NCI-H2227 treated with DMSO at 0.1 percent for 48 hours (cell line): Measurements from ENCODE around the gene MPST.

ENCODE experiments used
- DNase-seq: peaks from one replicate; lab custom pipeline; 2025; lab: John Stamatoyannopoulos, UW

MPST gene

DNA sequence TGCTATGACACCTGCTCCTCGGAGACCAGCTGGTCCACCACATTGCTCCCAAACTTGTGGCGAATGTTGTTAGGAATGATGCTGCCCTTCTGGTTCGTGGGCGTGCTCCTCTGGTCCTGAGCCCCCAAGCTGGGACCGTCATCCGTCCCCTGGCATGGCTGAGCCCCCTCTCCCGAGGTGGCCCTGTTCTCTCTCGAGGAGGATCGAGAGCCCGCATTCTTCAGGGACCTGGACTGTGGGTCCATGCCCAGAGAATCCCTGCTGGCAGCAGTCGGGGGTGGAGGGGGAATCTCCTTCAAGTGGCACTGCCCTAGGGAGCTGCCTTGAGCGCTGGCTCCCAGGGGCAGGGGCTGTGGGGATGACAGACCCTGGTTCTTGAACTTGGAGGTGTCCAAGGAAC lies 17.7 kb upstream of the MPST start:
- no peak for DNase-seq

- DNase-seq: no peak
These were observed 16.9 kb upstream of the MPST start for GRCh38 chr22:37002633-37003032.

GRCh38 chr22:37007651-37008050 lies 11.9 kb upstream of the MPST start:
- DNase-seq: no peak

GRCh38 chr22:37008365-37008764 lies 11.2 kb upstream of the MPST start:
- DNase-seq: no peak

- no peak for DNase-seq
These were observed 10.1 kb upstream of the MPST start for GRCh38 chr22:37009490-37009889.

DNA sequence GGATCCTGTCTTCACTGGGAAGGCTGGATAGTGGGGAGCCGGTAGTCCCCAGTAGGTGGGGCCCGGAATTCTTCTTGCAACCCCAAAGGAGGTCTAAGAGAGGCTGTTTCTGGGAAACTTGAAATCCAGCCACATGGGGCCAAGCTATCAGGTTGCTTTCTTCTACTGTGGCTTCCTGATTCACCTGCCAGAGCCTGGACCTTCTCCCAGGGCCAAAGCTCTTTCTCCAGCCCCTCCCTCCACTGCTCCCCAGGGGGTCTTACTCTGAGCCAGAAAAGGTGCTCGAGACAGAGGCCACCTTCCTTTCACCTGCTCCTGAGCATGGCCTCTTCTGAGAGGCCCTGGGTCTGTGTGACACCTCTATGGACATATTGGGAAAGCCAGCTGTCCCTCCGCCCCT lies 9.4 kb upstream of the MPST start:
- DNase-seq: no peak

GRCh38 chr22:37010976-37011375 lies 8.6 kb upstream of the MPST start:
- DNase-seq: no peak

GRCh38 chr22:37011472-37011871 lies 8.1 kb upstream of the MPST start:
- DNase-seq: no peak

DNA sequence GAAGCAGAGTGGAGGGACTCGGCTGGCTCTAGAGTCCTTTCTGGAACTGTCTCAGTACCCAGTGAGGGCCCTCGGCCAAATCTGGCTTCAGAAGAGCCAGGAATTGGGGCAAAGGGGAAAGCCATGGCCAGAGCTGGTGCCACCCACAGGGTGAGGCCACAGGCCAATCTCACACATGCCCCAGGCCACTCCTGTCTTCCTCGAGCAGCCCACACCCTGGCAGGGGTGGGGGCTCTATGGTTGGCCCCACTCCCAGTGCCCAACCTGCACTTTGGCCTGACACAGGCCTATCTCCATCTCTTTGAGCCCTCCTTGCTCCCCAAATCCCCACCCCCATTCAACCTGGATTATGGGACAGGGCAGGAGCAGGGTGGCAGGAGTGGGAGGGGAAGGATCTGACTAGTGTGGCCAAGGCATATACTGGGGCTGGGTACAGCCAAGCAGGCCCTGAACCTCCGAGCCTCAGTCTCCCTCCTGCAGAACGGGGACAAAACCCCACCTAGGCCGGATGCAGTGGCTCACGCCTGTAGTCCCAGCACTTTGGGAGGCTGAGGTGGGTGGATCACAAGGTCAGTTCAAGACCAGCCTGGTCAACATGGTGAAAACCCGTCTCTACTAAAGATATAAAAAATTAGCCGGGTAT lies 7.2 kb upstream of the MPST start:
- DNase-seq: no peak

- no peak for DNase-seq
These were observed 6.6 kb upstream of the MPST start for GRCh38 chr22:37012956-37013355.

- no peak for DNase-seq
These were observed 5.1 kb upstream of the MPST start for GRCh38 chr22:37014415-37014806.

GRCh38 chr22:37014835-37015586 lies 4.5 kb upstream of the MPST start:
- DNase-seq: no peak

GRCh38 chr22:37015587-37015878 lies 4.0 kb upstream of the MPST start:
- no peak for DNase-seq

DNA sequence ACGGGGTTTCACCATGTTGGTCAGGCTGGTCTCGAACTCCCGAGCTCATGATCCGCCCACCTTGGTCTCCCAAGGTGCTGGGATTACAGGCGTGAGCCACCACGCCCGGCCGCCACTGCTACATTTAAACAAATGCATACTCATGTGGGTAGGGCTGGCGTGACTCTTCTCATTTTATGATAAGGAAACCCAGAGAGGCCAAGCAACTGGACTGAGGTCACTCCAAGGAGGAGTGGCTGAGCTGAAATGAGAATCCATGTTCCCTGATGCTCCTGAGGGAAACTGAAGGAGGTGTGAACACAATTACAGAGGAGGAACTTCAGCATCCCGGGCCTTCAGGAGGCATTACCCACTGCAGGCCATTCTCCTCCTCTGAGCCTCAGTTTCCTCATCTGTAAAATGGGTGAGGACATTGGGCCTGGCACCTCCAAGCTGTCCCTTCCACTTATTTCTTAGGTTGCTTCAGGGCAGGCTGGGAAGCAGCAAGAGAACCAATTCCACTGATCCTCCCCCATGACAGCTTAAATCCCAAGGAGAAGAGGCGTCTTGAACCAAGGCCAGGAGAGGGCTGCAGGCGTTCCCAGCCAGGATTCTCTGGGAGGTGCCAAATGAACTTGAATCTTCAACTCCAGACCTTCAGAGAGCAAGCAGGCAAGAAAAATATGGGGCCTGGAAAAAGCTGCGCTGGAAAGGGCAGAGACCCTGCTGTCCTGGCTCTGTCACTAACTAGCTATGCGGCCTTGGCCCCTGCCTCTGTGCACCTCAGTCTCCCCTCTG lies 3.2 kb upstream of the MPST start:
- DNase-seq: no peak

GRCh38 chr22:37017356-37017755 lies 2.2 kb upstream of the MPST start:
- no peak for DNase-seq

GRCh38 chr22:37018086-37018814 lies 1.3 kb upstream of the MPST start:
- no peak for DNase-seq

GRCh38 chr22:37018815-37019308 lies 680 bp upstream of the MPST start:
- peak; percentile 9 for DNase-seq

DNA sequence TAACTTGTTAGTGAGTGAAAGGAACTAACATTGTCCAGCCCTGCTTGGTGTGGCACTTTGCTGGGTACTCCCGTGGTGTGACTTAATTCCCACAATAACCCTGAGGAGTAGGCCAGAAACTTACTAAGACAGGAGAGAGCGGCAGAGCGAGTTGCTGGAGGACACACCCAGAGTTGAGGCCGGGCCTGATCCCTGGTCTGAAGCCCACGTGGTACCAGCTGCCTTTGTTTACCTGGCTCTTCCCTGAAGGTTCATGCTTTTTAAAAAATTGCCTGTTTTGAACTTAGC lies 594 bp downstream of the MPST start:
- no peak for DNase-seq

DNA sequence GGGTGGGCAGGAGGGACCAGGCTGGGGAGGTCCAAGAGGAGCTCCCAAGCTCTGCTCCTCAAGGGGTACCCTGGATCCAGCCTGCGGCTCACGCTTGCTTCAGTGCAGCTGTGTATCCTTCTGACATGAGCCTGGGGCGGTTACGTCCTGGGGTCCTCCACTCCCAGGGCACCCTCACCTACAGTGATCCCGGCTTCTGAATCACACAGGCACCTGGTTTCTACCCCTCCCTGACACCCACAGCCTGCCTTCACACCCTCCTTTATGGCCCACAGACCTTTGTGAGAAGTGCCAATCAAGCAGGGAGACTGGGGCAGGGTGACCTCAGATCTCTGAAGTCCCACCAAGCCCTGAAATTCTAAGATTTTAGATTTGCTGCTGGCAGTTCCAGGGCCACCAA lies 1.5 kb downstream of the MPST start:
- no peak for DNase-seq

DNA sequence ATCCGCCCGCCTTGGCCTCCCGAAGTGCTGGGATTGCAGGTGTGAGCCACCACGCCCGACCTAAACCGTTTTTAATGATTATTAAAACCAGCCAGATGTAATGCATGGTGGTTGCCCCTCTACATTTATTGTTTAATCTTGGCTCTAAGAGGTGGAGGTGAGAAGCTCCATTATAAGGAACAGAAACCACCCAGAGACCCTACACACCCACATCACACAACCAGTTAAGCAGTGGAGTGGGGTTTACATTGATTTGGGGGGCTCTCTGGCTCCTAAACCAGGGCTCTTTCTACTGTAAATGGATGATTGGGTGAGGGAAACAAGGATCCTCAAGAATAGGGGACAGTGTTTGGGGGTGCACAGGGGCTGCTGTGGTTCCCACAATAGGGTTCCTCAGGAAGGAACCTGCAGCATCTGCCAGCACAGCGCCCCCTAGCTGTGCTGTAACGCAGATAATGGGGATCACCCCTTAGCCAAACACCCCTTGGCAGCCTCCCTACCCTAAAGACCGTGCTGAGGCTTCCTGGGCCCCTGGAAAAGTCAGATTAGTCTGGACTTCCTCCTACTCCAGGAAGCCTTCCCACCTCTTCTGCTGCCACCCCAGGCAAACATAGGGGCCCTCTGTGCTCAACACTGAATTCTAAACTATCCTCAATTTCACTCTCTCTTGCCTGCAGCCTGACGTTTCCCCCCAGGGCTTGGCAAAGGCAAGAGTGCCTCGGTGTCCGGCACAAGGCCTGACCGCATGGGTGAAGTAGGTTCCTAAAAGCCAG lies 2.4 kb downstream of the MPST start:
- no peak for DNase-seq

- DNase-seq: no peak
These were observed 3.2 kb downstream of the MPST start for GRCh38 chr22:37022483-37023337.
